Panc1 (cell line): ENCODE data around the gene PSMA8.

Source experiments
- POLR2AphosphoS5 ChIP-seq: IDR thresholded peaks from 2 replicates; pipeline ENCODE4 v1.6.1; 2012; ENCODE audit warnings: mild to moderate bottlenecking, low read depth, low read length, moderate library complexity
- SIN3A ChIP-seq: IDR thresholded peaks from 2 replicates; pipeline ENCODE4 v1.6.1; 2012; ENCODE audit warnings: low read depth, mild to moderate bottlenecking, low read length, moderate library complexity, borderline replicate concordance; ENCODE audit not compliant: insufficient read depth
- TCF7L2 ChIP-seq: IDR thresholded peaks from 2 replicates; pipeline ENCODE4 v1.6.1; 2011; ENCODE audit warnings: mild to moderate bottlenecking, low read depth, low read length, inconsistent platforms
- TF ChIP-seq, protein P1 (sequence below): fragments of 450-650 bp; IDR thresholded peaks from 2 replicates; pipeline ENCODE4 v1.5.1; 2017; ENCODE audit warnings: mild to moderate bottlenecking
- TF ChIP-seq, protein P2 (sequence below), 2 experiments: IDR thresholded peaks; 2 replicates each; pipeline ENCODE4 v1.6.1; 2011 to 2012; ENCODE audit warnings: low read depth in 2 of 2, control low read depth in 1 of 2, low read length in 1 of 2, mild to moderate bottlenecking in 1 of 2, moderate library complexity in 1 of 2; ENCODE audit not compliant: insufficient read depth in 1 of 2

DNA sequence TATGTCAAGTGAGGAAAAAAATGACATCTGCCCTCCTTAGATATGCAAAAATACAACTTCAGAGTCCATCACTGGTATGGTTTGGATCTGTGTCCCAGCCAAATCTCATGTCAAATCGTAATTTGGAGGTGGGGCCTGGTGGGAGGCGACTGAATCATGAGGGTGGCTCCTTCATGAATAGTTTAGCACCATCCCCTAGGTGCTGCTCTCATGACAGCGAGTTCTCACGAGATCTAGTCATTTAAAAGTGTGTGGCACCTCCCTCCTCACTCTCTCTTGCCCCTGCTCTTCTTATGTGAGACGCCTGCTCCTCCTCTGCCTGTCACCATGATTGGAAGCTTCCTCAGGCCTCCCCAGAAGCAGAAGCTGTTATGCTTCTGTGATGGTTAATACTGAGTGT lies 5.9 kb upstream of the PSMA8 start:
- TF ChIP-seq, protein P1, sequence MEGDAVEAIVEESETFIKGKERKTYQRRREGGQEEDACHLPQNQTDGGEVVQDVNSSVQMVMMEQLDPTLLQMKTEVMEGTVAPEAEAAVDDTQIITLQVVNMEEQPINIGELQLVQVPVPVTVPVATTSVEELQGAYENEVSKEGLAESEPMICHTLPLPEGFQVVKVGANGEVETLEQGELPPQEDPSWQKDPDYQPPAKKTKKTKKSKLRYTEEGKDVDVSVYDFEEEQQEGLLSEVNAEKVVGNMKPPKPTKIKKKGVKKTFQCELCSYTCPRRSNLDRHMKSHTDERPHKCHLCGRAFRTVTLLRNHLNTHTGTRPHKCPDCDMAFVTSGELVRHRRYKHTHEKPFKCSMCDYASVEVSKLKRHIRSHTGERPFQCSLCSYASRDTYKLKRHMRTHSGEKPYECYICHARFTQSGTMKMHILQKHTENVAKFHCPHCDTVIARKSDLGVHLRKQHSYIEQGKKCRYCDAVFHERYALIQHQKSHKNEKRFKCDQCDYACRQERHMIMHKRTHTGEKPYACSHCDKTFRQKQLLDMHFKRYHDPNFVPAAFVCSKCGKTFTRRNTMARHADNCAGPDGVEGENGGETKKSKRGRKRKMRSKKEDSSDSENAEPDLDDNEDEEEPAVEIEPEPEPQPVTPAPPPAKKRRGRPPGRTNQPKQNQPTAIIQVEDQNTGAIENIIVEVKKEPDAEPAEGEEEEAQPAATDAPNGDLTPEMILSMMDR = no peak
- no peak for TF ChIP-seq POLR2AphosphoS5
- TF ChIP-seq, protein P2, sequence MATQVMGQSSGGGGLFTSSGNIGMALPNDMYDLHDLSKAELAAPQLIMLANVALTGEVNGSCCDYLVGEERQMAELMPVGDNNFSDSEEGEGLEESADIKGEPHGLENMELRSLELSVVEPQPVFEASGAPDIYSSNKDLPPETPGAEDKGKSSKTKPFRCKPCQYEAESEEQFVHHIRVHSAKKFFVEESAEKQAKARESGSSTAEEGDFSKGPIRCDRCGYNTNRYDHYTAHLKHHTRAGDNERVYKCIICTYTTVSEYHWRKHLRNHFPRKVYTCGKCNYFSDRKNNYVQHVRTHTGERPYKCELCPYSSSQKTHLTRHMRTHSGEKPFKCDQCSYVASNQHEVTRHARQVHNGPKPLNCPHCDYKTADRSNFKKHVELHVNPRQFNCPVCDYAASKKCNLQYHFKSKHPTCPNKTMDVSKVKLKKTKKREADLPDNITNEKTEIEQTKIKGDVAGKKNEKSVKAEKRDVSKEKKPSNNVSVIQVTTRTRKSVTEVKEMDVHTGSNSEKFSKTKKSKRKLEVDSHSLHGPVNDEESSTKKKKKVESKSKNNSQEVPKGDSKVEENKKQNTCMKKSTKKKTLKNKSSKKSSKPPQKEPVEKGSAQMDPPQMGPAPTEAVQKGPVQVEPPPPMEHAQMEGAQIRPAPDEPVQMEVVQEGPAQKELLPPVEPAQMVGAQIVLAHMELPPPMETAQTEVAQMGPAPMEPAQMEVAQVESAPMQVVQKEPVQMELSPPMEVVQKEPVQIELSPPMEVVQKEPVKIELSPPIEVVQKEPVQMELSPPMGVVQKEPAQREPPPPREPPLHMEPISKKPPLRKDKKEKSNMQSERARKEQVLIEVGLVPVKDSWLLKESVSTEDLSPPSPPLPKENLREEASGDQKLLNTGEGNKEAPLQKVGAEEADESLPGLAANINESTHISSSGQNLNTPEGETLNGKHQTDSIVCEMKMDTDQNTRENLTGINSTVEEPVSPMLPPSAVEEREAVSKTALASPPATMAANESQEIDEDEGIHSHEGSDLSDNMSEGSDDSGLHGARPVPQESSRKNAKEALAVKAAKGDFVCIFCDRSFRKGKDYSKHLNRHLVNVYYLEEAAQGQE (IDR thresholded peaks at IDR 0.05; ENCODE audit: insufficient read depth in 1 of 2, low read depth in 2 of 2, low read length in 1 of 2) = no peak
- TF ChIP-seq TCF7L2 = no peak
- TF ChIP-seq SIN3A = no peak
